H1 (cell line): ENCODE data around the gene BLMH. TPM values are rescaled to one million over a fixed set of nuclear protein-coding genes. Genes with fewer than 3 reads are reported as not detected.
A peak's percentile ranks its signal among the peaks of the same experiment; 100 is the strongest.

Experiments used
- CTCF ChIA-PET: fragments of 300-600 bp; sonication (Branson Sonifier 250); formaldehyde crosslinking; loops from one replicate; lab custom pipeline; 2021; ENCODE audit not compliant: partially characterized antibody; lab: Charles Lee
- POLR2A ChIA-PET: fragments of 300-600 bp; sonication (Branson Sonifier 250); formaldehyde crosslinking; loops from one replicate; lab custom pipeline; 2021; ENCODE audit warnings: inconsistent platforms; ENCODE audit not compliant: partially characterized antibody; lab: Charles Lee
- DNase-seq, 2 experiments: peaks; one replicate each; pipeline versions ENCODE4 v3.0.0 to v3.0.0-alpha.2; 2010 to 2022; ENCODE audit warnings: low spot score in 2 of 2, low read depth in 1 of 2, mixed read lengths in 1 of 2
- FAIRE-seq: peaks from 2 replicates; lab custom pipeline; 2011; peaks lifted over from hg19 to GRCh38; lab: Jason Lieb, UNC
- H2AFZ ChIP-seq: 2 replicates; pipeline ENCODE4 v1.8.1; 2012; ENCODE audit warnings: low read length, inconsistent platforms
- H2AK5ac ChIP-seq: 2 replicates; pipeline ENCODE4 v1.6.1; 2013; ENCODE audit warnings: low read depth, low read length
- H2BK120ac ChIP-seq: replicated peaks from 2 replicates; pipeline ENCODE3; 2013; ENCODE audit warnings: low read depth, low read length, inconsistent platforms
- H2BK12ac ChIP-seq: 2 replicates; pipeline ENCODE4 v1.6.1; 2013; ENCODE audit warnings: low read depth, low read length
- H2BK15ac ChIP-seq: 2 replicates; pipeline ENCODE4 v1.6.1; 2013; ENCODE audit warnings: low read length
- H2BK20ac ChIP-seq: 2 replicates; pipeline ENCODE4 v1.6.1; 2013; ENCODE audit warnings: low read length
- H2BK5ac ChIP-seq: 2 replicates; pipeline ENCODE4 v1.6.1; 2013; ENCODE audit warnings: low read depth, low read length
- H3K14ac ChIP-seq: 2 replicates; pipeline ENCODE4 v1.6.1; 2013; ENCODE audit warnings: inconsistent platforms; ENCODE audit not compliant: insufficient read length
- H3K18ac ChIP-seq: 2 replicates; pipeline ENCODE4 v1.6.1; 2013; ENCODE audit warnings: low read length; ENCODE audit errors: extremely low read depth
- H3K23ac ChIP-seq: 2 replicates; pipeline ENCODE4 v1.6.1; 2013; ENCODE audit warnings: inconsistent platforms; ENCODE audit not compliant: insufficient read length
- H3K23me2 ChIP-seq: 2 replicates; pipeline ENCODE4 v1.6.1; 2013; ENCODE audit warnings: low read depth, low read length
- H3K27ac ChIP-seq: 2 replicates; pipeline ENCODE4 v1.6.1; 2011; ENCODE audit warnings: low read depth, low read length, inconsistent platforms
- H3K27me3 ChIP-seq, 4 experiments: replicated peaks in 1 of 4; 1 replicate in 1 of 4; 2 replicates in 3 of 4; pipeline versions ENCODE4 v1.6.1 to v1.8.1; 2011 to 2013; ENCODE audit warnings: low read length in 3 of 4, mild to moderate bottlenecking in 3 of 4, inconsistent platforms in 2 of 4, mixed read lengths in 2 of 4, moderate library complexity in 1 of 4; ENCODE audit not compliant: control insufficient read depth in 3 of 4, insufficient read depth in 3 of 4; ENCODE audit errors: extremely low read depth in 1 of 4
- H3K36me3 ChIP-seq, 4 experiments: 2 replicates each; pipeline versions ENCODE4 v1.6.1 to v1.8.1; 2011 to 2013; ENCODE audit warnings: mild to moderate bottlenecking in 4 of 4, low read length in 3 of 4, moderate library complexity in 2 of 4, control low read depth in 1 of 4, inconsistent platforms in 1 of 4; ENCODE audit not compliant: insufficient read depth in 4 of 4, control insufficient read depth in 2 of 4
- H3K4ac ChIP-seq: replicated peaks from 2 replicates; pipeline ENCODE3; 2013; ENCODE audit warnings: low read length, low read depth, mixed read lengths, inconsistent platforms; ENCODE audit not compliant: insufficient read length
- H3K4me1 ChIP-seq, 4 experiments: replicated peaks in 1 of 4; 1 replicate in 1 of 4; 2 replicates in 3 of 4; pipeline versions ENCODE4 v1.6.1 to v1.8.1; 2011 to 2013; ENCODE audit warnings: low read length in 3 of 4, inconsistent platforms in 2 of 4, mixed read lengths in 1 of 4; ENCODE audit not compliant: insufficient read depth in 4 of 4, control insufficient read depth in 3 of 4
- H3K4me2 ChIP-seq, 2 experiments: 2 replicates each; pipeline versions ENCODE4 v1.6.1 to v1.8.1; 2011 to 2013; ENCODE audit warnings: low read depth in 2 of 2, low read length in 2 of 2, control low read depth in 1 of 2, inconsistent platforms in 1 of 2, mild to moderate bottlenecking in 1 of 2; ENCODE audit not compliant: insufficient read depth in 1 of 2
- H3K4me3 ChIP-seq, 4 experiments: fragments of 200-600, 300-600 bp in 1 of 4; sonication (generic), shearing (Covaris generic), sonication (Bioruptor Twin) in 1 of 4; 2 replicates each; pipeline versions ENCODE4 v1.5.1 to v1.8.1; 2011 to 2016; ENCODE audit warnings: low read length in 4 of 4, low read depth in 3 of 4, control low read depth in 2 of 4, inconsistent platforms in 2 of 4, mild to moderate bottlenecking in 2 of 4, mixed read lengths in 1 of 4, moderate library complexity in 1 of 4; ENCODE audit not compliant: insufficient read depth in 2 of 4; ENCODE audit errors: extremely low read depth in 1 of 4
- H3K56ac ChIP-seq: replicated peaks from 2 replicates; pipeline ENCODE3; 2013; ENCODE audit warnings: low read depth, mild to moderate bottlenecking, mixed read lengths, low read length, inconsistent platforms; ENCODE audit not compliant: insufficient read length
- H3K79me1 ChIP-seq: 2 replicates; pipeline ENCODE4 v1.6.1; 2013; ENCODE audit warnings: low read depth, low read length, control low read depth
- H3K79me2 ChIP-seq, 2 experiments: 2 replicates each; pipeline versions ENCODE4 v1.6.1 to v1.8.1; 2012 to 2013; ENCODE audit warnings: low read length in 2 of 2, mild to moderate bottlenecking in 2 of 2, inconsistent platforms in 1 of 2; ENCODE audit not compliant: insufficient read depth in 2 of 2, control insufficient read depth in 1 of 2
- H3K9ac ChIP-seq, 4 experiments: replicated peaks in 1 of 4; 1 replicate in 1 of 4; 2 replicates in 3 of 4; pipeline versions ENCODE4 v1.6.1 to v1.8.1; 2011 to 2013; ENCODE audit warnings: low read depth in 3 of 4, low read length in 3 of 4, control low read depth in 2 of 4, mild to moderate bottlenecking in 2 of 4, moderate library complexity in 2 of 4, inconsistent platforms in 1 of 4; ENCODE audit errors: extremely low read depth in 1 of 4
- H3K9me3 ChIP-seq, 2 experiments: 2 replicates each; pipeline versions ENCODE4 v1.6.1 to v1.8.1; 2012 to 2013; ENCODE audit warnings: mild to moderate bottlenecking in 2 of 2, moderate library complexity in 2 of 2, control low read depth in 1 of 2, inconsistent platforms in 1 of 2, low read depth in 1 of 2, low read length in 1 of 2, mixed read lengths in 1 of 2; ENCODE audit not compliant: insufficient read depth in 2 of 2
- H4K20me1 ChIP-seq, 2 experiments: replicated peaks in 1 of 2; 2 replicates each; pipeline versions ENCODE3 to v1.8.1; 2011 to 2013; ENCODE audit warnings: inconsistent platforms in 2 of 2, low read length in 2 of 2, mild to moderate bottlenecking in 1 of 2; ENCODE audit not compliant: insufficient read depth in 2 of 2, control insufficient read depth in 1 of 2
- H4K5ac ChIP-seq: 2 replicates; pipeline ENCODE4 v1.6.1; 2013; ENCODE audit warnings: low read length, low read depth, mixed read lengths, inconsistent platforms; ENCODE audit not compliant: insufficient read length
- H4K8ac ChIP-seq: 2 replicates; pipeline ENCODE4 v1.8.0; 2013; ENCODE audit warnings: mild to moderate bottlenecking, moderate library complexity, low read length, inconsistent platforms; ENCODE audit not compliant: insufficient read depth; ENCODE audit errors: extremely low read depth
- H4K91ac ChIP-seq: replicated peaks from 2 replicates; pipeline ENCODE3; 2013; ENCODE audit warnings: low read length, mixed read lengths, inconsistent platforms; ENCODE audit not compliant: insufficient read length
- BACH1 ChIP-seq: IDR thresholded peaks from 2 replicates; pipeline ENCODE4 v1.6.1; 2012; ENCODE audit warnings: low read length, improper control_type of control experiment
- CBX8 ChIP-seq: fragments of 300-800, 300-1000 bp; sonication (generic); IDR thresholded peaks from 2 replicates; pipeline ENCODE4 v1.7.1; 2016; ENCODE audit warnings: low read depth, low read length, borderline replicate concordance
- CTCF ChIP-seq, 3 experiments: IDR thresholded peaks; 1 replicate in 2 of 3; 2 replicates in 1 of 3; pipeline versions ENCODE4 v1.5.1 to v1.6.1; 2011; ENCODE audit warnings: low read length in 3 of 3, mild to moderate bottlenecking in 3 of 3, inconsistent platforms in 2 of 3, low read depth in 1 of 3, moderate library complexity in 1 of 3; ENCODE audit not compliant: insufficient read depth in 1 of 3; ENCODE audit errors: control extremely low read depth in 1 of 3
- FOSL1 ChIP-seq: IDR thresholded peaks from 2 replicates; pipeline ENCODE4 v1.6.1; 2011; ENCODE audit warnings: mild to moderate bottlenecking, low read depth, low read length, moderate library complexity; ENCODE audit not compliant: insufficient read depth
- HDAC2 ChIP-seq, 2 experiments: fragments of 300-600 bp in 1 of 2; sonication (generic) in 1 of 2; IDR thresholded peaks; 2 replicates each; pipeline ENCODE4 v1.6.1; 2011 to 2012; ENCODE audit warnings: low read depth in 2 of 2, low read length in 2 of 2, mild to moderate bottlenecking in 2 of 2, moderate library complexity in 2 of 2, borderline replicate concordance in 1 of 2, inconsistent platforms in 1 of 2
- KDM5A ChIP-seq: fragments of 200-600 bp; IDR thresholded peaks from 2 replicates; pipeline ENCODE4 v1.7.1; 2012; ENCODE audit warnings: mild to moderate bottlenecking, low read length, inconsistent platforms, mixed read lengths
- PHF8 ChIP-seq: fragments of 200-600 bp; sonication (generic); conservative IDR thresholded peaks from 2 replicates; pipeline ENCODE4 v1.7.1; 2012; ENCODE audit warnings: low read depth, mild to moderate bottlenecking, inconsistent platforms, low read length, moderate library complexity
- RBBP5 ChIP-seq: IDR thresholded peaks from 2 replicates; pipeline ENCODE4 v1.7.1; 2012; ENCODE audit warnings: low read depth, mild to moderate bottlenecking, inconsistent platforms, low read length, moderate library complexity, borderline replicate concordance
- TCF12 ChIP-seq: IDR thresholded peaks from 2 replicates; pipeline ENCODE4 v1.6.1; 2011; ENCODE audit warnings: low read depth, mild to moderate bottlenecking, low read length
- WGBS, 2 experiments: shearing (Covaris generic) in 1 of 2; methylation state at CpG; one replicate each; pipeline versions ENCODE4 v1.1.6 to v1.1.7; 2013 to 2015; ENCODE audit warnings: low lambda C conversion rate in 2 of 2, mixed read lengths in 2 of 2, inconsistent platforms in 1 of 2, low coverage in 1 of 2, missing lambda C conversion rate in 1 of 2; ENCODE audit not compliant: insufficient replicate concordance in 2 of 2, insufficient coverage in 1 of 2, insufficient read length in 1 of 2; ENCODE audit errors: extremely low coverage in 1 of 2, missing lambda C conversion rate in 1 of 2; 5-methylcytosine and 5-hydroxymethylcytosine counted together
- polyA plus RNA-seq, 7 experiments: library from polyadenylated mRNA; depleted of rRNA in 3 of 7; stranded (reverse) in 5 of 7; unstranded in 2 of 7; fragments of >200 nt in 5 of 7; fragments of 200-250 nt in 2 of 7; gene quantifications; 1 replicate in 5 of 7; 2 replicates in 1 of 7; 4 replicates in 1 of 7; pipeline versions ENCODE4 v1.2.1 to v1.2.3, GENCODE V29; 2011 to 2013; ENCODE audit warnings: missing spikeins in 2 of 7, mixed read lengths in 2 of 7
- total RNA-seq: library from RNA; stranded (reverse); fragmentation: NEBNext Ultra II Directional; extraction: Animal tissue kit (Norgen Biotek cat#: 25700); gene quantifications from 2 replicates; pipeline ENCODE4 v1.2.1, GENCODE V29; 2021

Gene BLMH
- total and polyA plus RNA-seq, 2 of the 8 experiments (the other 6 are each of a cell fraction or from before 2014, with no cell fraction given) = 18.2 to 74.3 TPM

- H2AFZ ChIP-seq = no peak overlapping the region
- H3K79me1 ChIP-seq = no peaks in the 10 kb centered on the region
- H3K4me3 ChIP-seq = no peak overlapping the region
- H2BK20ac ChIP-seq = no peak overlapping the region
- no peak overlapping the region for H3K14ac ChIP-seq
- ChIA-PET CTCF (interaction anchor here (0.6 to 1.5 kb wide), 6 partner anchors 10 to 129 kb away, joined by 3 to 7 read pairs (median 4); partner anchors contain the start of gene SLC6A4), POLR2A (interaction anchor here (2.9 kb wide), 1 partner anchor 14 kb away, joined by 8 read pairs; no protein-coding TSS in a partner anchor)
- no peak overlapping the region for H3K9ac ChIP-seq
- no peak overlapping the region for H2BK15ac ChIP-seq
- no peak overlapping the region for H3K4me2 ChIP-seq
- H3K4ac ChIP-seq = no peak overlapping the region
- H4K8ac ChIP-seq = 0 out of 2 replicates have a peak overlapping the region, but pooled peaks have one; percentile 8
- TF ChIP-seq TCF12 (no peak), CTCF (IDR thresholded peaks at IDR 0.05; ENCODE audit: control extremely low read depth in 1 of 3, insufficient read depth in 1 of 3, low read depth in 1 of 3, low read length in 3 of 3) (no peak), HDAC2 (IDR thresholded peaks at IDR 0.05; ENCODE audit: borderline replicate concordance in 1 of 2, low read depth in 2 of 2, low read length in 2 of 2) (no peak), CBX8 (no peak), PHF8 (no peak), BACH1 (no peak), RBBP5 (no peak), FOSL1 (no peak), KDM5A (no peak)
- no peaks in the 10 kb centered on the region for H3K36me3 ChIP-seq
- no peak overlapping the region for H3K27ac ChIP-seq
- H3K4me1 ChIP-seq = peaks cover 0 to 2% (median 0%) of the 10 kb centered on the region in 4 experiments; a peak in 2 of 7 replicates
- H3K9me3 ChIP-seq = no peaks in the 10 kb centered on the region
- H2BK120ac ChIP-seq = no peak overlapping the region
- H2BK12ac ChIP-seq = no peak overlapping the region
- no peak overlapping the region for H2AK5ac ChIP-seq
- no peak for FAIRE-seq
- no peak overlapping the region for H2BK5ac ChIP-seq
- no peak overlapping the region for H3K23ac ChIP-seq
- DNase-seq = no peak
- no peak overlapping the region for H4K5ac ChIP-seq
- H3K56ac ChIP-seq = no peak overlapping the region
- H4K20me1 ChIP-seq = no peaks in the 10 kb centered on the region
- no peaks in the 10 kb centered on the region for H3K23me2 ChIP-seq
- no peaks in the 10 kb centered on the region for H3K27me3 ChIP-seq
- 87% methylated on average over 13 of the region's 13 CpGs; no CpG with 5 or more reads in 1 of the 2 experiments for WGBS, 2 experiments
- H4K91ac ChIP-seq = no peak overlapping the region
- H3K18ac ChIP-seq = no peak overlapping the region
- no peaks in the 10 kb centered on the region for H3K79me2 ChIP-seq
Observed at GRCh38 chr17:30222721-30223175, 69.0 kb downstream of the BLMH start.
